ENCODE measurements around the gene UBAP2L.

Gene UBAP2L, protein sequence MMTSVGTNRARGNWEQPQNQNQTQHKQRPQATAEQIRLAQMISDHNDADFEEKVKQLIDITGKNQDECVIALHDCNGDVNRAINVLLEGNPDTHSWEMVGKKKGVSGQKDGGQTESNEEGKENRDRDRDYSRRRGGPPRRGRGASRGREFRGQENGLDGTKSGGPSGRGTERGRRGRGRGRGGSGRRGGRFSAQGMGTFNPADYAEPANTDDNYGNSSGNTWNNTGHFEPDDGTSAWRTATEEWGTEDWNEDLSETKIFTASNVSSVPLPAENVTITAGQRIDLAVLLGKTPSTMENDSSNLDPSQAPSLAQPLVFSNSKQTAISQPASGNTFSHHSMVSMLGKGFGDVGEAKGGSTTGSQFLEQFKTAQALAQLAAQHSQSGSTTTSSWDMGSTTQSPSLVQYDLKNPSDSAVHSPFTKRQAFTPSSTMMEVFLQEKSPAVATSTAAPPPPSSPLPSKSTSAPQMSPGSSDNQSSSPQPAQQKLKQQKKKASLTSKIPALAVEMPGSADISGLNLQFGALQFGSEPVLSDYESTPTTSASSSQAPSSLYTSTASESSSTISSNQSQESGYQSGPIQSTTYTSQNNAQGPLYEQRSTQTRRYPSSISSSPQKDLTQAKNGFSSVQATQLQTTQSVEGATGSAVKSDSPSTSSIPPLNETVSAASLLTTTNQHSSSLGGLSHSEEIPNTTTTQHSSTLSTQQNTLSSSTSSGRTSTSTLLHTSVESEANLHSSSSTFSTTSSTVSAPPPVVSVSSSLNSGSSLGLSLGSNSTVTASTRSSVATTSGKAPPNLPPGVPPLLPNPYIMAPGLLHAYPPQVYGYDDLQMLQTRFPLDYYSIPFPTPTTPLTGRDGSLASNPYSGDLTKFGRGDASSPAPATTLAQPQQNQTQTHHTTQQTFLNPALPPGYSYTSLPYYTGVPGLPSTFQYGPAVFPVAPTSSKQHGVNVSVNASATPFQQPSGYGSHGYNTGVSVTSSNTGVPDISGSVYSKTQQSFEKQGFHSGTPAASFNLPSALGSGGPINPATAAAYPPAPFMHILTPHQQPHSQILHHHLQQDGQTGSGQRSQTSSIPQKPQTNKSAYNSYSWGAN

DNA sequence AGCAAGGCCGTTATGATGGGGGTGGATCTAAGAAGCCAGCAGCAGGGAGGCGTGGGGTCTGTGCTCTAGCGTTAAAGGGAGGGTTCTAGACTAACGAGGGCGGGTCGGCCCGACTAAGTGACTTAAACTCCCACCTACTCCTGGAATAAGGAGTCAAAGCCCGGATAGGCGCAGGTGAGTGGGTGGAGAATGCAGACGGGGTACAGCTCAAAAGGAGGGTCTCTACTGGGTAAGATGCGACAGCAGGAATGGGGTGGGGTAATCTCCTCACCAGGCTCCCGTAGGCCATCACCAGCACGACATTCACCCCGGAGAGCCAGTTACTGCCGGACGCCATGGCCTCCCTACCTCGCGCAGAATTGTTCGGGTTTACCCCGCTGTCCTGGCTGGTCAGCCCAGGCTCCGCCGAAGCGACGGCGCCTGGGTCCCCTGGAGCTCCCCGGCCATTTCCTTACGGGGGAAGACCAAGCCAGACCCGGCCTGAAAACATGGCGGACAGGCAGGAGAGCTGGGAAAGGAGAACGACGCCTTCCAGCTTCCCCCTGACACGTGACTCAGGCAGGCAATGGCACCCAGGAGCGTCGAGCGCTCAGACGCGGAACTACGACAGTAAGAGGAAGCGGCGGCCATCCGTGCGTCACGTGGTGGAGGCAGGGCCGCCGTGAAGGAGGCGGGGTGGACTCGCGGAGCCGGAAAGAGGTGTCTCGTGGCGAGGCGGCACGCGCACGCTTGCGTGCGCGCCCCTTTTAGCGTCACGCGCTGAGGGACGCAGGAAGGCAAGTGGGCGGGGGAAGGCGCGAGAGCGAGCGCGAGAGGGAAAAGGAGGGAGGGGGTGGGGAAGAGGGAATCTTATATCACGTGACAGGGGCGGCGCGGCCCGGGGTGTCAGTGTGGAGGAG lies at the start of gene UBAP2L:
UBAP2L (plus strand) TSS at position 885 of the 899 bp plus-strand sequence. CDS start 4,169 bp downstream, outside the sequence.
- peak; percentile 100 for DNase-seq

GRCh38 chr1:154171223-154171583 lies 49.6 kb upstream of the UBAP2L start:
- DNase-seq = no peak

GRCh38 chr1:154171880-154172279 lies 48.9 kb upstream of the UBAP2L start:
- no peak for DNase-seq

GRCh38 chr1:154174654-154175053 lies 46.1 kb upstream of the UBAP2L start:
- DNase-seq = no peak

DNA sequence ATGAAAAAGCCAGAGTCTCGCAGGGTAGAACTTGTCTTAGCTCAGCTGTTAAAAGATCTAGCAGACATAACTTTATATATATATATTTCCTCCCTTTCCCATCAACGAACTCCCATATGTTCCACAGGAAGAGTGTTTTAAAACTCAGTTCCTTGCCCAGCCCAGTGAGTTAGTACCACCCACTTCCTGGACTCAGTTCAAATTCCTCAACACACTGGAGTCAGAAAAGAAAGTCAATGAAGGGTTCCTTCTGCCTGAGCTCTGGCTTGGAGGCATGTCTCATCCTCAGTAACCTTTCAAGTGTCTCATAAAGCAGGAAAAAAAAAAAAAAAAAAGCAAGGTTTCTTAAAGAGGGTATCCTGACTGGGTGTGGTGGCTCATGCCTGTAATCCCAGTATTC lies 44.4 kb upstream of the UBAP2L start:
- no peak for DNase-seq

DNA sequence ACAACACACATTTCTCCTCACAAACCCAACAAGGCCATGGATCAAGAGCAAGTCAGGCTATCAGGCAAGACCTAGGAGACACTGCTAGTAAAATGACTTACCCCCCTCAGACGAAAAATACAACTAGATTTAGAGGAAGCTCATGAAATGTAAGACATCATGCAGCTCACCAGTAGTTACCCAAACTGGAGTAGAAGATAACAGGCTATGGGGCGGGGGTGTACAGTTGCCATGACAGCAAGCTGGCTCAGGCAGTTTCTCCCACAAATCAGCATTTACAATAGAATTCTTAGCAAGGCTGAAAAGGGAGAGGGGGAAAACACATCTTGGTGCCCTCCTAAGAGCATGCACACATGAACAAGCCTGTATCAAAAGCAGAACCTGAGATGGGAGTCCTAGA lies 42.7 kb upstream of the UBAP2L start:
- no peak for DNase-seq

- no peak for DNase-seq
Observed at GRCh38 chr1:154178911-154179811, 41.6 kb upstream of the UBAP2L start.

- no peak for DNase-seq
Observed at GRCh38 chr1:154179946-154180687, 40.6 kb upstream of the UBAP2L start.

DNA sequence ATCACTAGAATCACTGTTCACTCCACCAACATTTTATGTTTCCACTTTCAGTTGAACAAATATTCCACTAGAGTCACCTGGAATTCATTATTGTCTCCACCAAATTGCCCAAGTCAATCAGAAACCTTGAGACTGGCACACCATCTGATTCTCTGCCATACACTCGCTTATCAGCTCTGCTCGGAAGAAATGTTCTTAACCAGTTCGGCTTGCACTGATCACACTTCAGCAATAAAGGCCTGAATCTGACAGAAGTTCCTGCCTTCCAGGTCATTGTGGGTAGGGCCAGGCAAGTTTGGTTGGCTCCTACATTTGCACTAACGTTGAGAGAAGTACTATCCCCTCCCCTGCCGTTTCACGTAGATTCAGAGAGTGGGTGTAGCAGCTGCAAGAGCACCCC lies 38.8 kb upstream of the UBAP2L start:
- DNase-seq = no peak

GRCh38 chr1:154182344-154183045 lies 38.3 kb upstream of the UBAP2L start:
- no peak for DNase-seq

DNA sequence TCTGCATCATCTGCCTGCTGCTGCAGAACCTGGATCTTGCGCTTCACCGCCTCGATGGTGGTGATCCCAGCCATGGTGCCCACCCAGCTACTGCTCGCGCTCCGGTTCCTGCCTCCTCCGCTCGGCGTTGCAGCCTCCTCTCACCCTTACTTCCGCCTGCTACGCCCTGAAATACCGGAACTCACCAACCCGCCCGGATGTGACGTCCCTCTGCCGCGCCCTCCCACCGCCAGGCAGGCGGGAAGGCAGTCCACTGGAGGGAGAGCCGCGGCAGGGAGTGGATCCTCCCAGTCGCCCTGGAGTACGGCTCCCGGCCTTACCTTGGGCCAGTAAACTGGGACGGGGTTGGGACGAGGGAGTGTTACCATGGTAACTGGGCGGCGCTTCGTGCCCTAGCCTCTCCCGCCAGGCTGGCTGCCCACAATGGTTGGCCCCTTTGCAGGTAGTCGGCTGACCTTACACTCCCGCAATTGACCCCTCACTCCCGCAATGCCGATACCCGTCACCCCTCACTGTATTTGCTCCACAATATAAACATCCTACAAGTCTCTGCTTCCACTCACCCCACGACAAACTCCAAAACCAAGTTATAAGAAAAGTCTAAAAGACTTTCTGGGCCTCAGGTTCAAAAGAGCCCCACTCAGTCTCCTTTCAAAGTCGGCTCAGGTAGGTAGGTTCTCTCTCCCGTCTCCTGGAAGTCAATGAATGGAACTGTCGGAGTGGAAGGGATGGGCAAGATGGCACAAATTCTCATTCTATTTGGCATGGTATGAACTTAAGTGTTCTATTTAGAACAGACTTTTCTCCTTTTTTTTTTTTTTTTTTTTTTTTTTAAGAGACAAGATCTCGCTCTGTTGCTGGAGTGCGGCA lies 37.5 kb upstream of the UBAP2L start:
- DNase-seq = peak; percentile 100

DNA sequence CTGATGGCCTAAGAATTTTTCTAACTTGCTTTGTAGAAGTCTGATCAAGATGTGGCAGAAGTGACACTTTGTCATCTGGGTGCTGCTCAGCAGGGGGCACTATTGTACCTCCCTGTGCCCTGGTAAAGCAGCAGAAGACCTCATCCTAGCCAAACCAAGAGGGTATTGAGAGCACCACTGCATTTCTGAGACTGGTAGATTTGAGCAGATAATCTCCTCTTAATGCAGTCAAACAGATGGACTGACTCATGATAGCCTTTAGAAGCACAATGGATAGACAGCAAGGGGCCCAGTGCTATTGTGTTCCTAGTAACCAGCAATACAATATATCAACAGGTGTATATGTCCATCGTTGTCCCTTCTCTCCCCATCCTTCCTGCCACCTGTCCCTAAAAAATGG lies 34.6 kb upstream of the UBAP2L start:
- peak; percentile 81 for DNase-seq

- DNase-seq = no peak
Observed at GRCh38 chr1:154186852-154187501, 33.8 kb upstream of the UBAP2L start.

DNA sequence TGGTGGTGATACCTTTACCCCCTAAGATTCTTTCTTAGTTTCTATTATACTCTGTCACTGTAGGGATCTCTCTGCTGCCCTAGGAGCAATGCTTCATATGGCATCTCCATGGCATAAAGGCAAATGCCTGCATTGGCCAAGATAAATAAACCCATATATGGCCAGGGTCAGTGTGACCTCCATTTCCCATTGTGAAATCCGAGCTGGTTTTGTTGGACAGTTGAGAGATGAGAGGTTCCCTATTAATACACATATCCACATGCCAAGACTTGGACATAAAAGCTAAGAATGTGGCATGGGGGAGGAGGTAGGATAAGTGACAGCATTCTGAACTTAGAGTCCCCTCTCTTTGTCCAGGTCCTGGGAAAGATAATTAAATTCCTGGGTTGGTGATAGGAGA lies 30.2 kb upstream of the UBAP2L start:
- DNase-seq = no peak

DNA sequence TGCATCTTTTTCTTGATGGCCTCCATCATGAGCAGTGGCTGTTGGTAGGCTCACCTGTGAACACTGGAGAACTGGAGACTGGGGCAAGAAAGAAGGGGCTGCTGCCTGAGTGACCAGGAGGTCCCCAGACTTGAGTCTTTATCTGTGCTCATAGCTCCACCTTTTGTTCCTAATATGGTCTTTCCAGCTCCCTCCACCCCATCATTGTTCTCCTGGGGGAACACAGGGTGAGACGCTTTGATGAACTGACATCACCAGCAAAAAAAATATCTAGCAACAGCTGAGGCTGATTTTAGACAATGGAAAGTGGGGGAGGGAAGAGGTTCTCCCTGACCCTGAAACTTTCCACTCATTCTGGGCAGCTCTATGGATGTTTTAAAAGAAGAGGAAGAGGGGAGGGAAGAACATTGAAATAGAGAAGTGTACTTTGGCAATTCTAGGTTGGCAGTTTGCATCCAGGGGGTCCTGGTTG lies 28.7 kb upstream of the UBAP2L start, which contains the start of gene TPM3:
TPM3 (minus strand) TSS at position 111 of the 472 bp plus-strand sequence; CDS start at position 29, 82 bp downstream.
- DNase-seq = no peak

- no peak for DNase-seq
Observed at GRCh38 chr1:154192476-154192875, 28.3 kb upstream of the UBAP2L start.

DNA sequence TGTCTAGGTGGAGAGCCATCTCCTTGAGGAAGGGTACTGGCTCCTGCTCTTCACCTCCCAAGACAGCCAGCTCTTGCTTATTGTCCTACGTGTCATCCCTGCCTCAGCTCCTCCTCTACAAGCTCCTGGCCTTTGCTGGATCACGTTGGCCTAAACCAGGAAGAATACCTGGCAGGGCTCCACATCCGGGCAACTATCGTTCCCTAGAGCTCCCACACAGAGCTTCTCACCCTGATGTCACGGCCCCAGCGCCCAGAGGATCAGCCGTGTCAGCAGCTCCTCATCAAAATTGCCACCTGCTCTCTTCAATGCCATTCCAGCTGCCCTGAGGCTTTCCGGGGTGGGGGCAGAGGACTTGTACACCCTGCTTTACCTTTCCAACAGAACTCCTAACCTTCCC lies 26.9 kb upstream of the UBAP2L start:
- DNase-seq = peak; percentile 94
